HEK293 (cell line): ENCODE results near the gene F2RL3.

Experiments used
- CTCF ChIA-PET: fragments of 350-600 bp; formaldehyde crosslinking; extraction: SDS; loops from one replicate; lab custom pipeline; 2021; ENCODE audit warnings: antibody characterized with exemption; lab: Yijun Ruan, JAX
- POLR2A ChIA-PET: fragments of 300-600 bp; formaldehyde crosslinking; extraction: SDS; loops from one replicate; lab custom pipeline; 2020; ENCODE audit warnings: antibody characterized with exemption, inconsistent platforms; lab: Yijun Ruan, JAX
- H3K27ac ChIP-seq: fragments of 200-500 bp; sonication (Bioruptor generic); 2 replicates; pipeline ENCODE4 v1.5.1; 2014; ENCODE audit warnings: low read depth, low read length, control low read depth, inconsistent platforms; ENCODE audit errors: extremely low read depth
- H3K36me3 ChIP-seq, 2 experiments: fragments of 200-500 bp in 1 of 2; sonication (Bioruptor generic) in 1 of 2; 1 replicate in 1 of 2; 2 replicates in 1 of 2; pipeline ENCODE4 v1.5.1; 2014 to 2017; ENCODE audit warnings: inconsistent platforms in 2 of 2, low read length in 2 of 2; ENCODE audit not compliant: control insufficient read depth in 2 of 2, insufficient read depth in 1 of 2
- H3K4me1 ChIP-seq: fragments of 200-500 bp; sonication (Bioruptor generic); 2 replicates; pipeline ENCODE4 v1.5.1; 2014; ENCODE audit warnings: mild to moderate bottlenecking, low read length, inconsistent platforms; ENCODE audit not compliant: control insufficient read depth, insufficient read depth
- H3K4me3 ChIP-seq: 2 replicates; pipeline ENCODE4 v1.5.1; 2011; ENCODE audit warnings: low read depth, mild to moderate bottlenecking, control low read depth, low read length, moderate library complexity
- H3K9me3 ChIP-seq: fragments of 200-500 bp; sonication (Bioruptor generic); 2 replicates; pipeline ENCODE4 v1.5.1; 2014; ENCODE audit warnings: low read depth, low read length, inconsistent platforms; ENCODE audit not compliant: control insufficient read depth, insufficient read depth
- CTCF ChIP-seq: fragments of 450-650 bp; formaldehyde crosslinking; IDR thresholded peaks from 2 replicates; pipeline ENCODE4 v1.5.1; 2016; ENCODE audit warnings: missing biosample characterization, missing genetic modification characterization
- REPIN1 ChIP-seq: fragments of 450-650 bp; formaldehyde crosslinking; IDR thresholded peaks from 2 replicates; pipeline ENCODE4 v1.5.1; 2017; ENCODE audit warnings: missing biosample characterization, missing genetic modification characterization, low read depth
- ZBTB20 ChIP-seq: fragments of 450-650 bp; formaldehyde crosslinking; IDR thresholded peaks from 2 replicates; pipeline ENCODE4 v1.5.1; 2016; ENCODE audit warnings: missing biosample characterization, missing genetic modification characterization
- ZBTB49 ChIP-seq: fragments of 450-650 bp; formaldehyde crosslinking; IDR thresholded peaks from 2 replicates; pipeline ENCODE4 v1.5.1; 2016; ENCODE audit warnings: missing biosample characterization, missing genetic modification characterization, low read depth
- ZNF112 ChIP-seq: fragments of 450-650 bp; formaldehyde crosslinking; IDR thresholded peaks from 2 replicates; pipeline ENCODE4 v1.5.0; 2017; ENCODE audit warnings: missing biosample characterization, missing genetic modification characterization
- ZNF211 ChIP-seq: fragments of 450-650 bp; formaldehyde crosslinking; IDR thresholded peaks from 2 replicates; pipeline ENCODE4 v1.5.1; 2016; ENCODE audit warnings: low read depth, missing biosample characterization, missing genetic modification characterization
- ZNF26 ChIP-seq: fragments of 450-650 bp; formaldehyde crosslinking; IDR thresholded peaks from 2 replicates; pipeline ENCODE4 v1.5.1; 2016; ENCODE audit warnings: missing biosample characterization, missing genetic modification characterization
- ZNF423 ChIP-seq: fragments of 450-650 bp; formaldehyde crosslinking; IDR thresholded peaks from 2 replicates; pipeline ENCODE4 v1.5.1; 2016; ENCODE audit warnings: missing biosample characterization, missing genetic modification characterization
- ZNF426 ChIP-seq: fragments of 450-650 bp; formaldehyde crosslinking; IDR thresholded peaks from 2 replicates; pipeline ENCODE4 v1.5.1; 2017; ENCODE audit warnings: missing biosample characterization, missing genetic modification characterization, mild to moderate bottlenecking, inconsistent platforms, moderate library complexity
- ZNF518A ChIP-seq: fragments of 450-650 bp; formaldehyde crosslinking; conservative IDR thresholded peaks from 2 replicates; pipeline ENCODE4 v1.5.1; 2016; ENCODE audit warnings: low read depth, missing biosample characterization, missing genetic modification characterization
- ZNF529 ChIP-seq: fragments of 450-650 bp; formaldehyde crosslinking; IDR thresholded peaks from 2 replicates; pipeline ENCODE4 v1.5.1; 2017; ENCODE audit warnings: missing genetic modification characterization, missing biosample characterization; ENCODE audit not compliant: insufficient replicate concordance
- ZNF548 ChIP-seq: fragments of 450-650 bp; formaldehyde crosslinking; IDR thresholded peaks from 2 replicates; pipeline ENCODE4 v1.5.1; 2016; ENCODE audit warnings: missing biosample characterization, missing genetic modification characterization
- ZNF558 ChIP-seq: fragments of 450-650 bp; formaldehyde crosslinking; IDR thresholded peaks from 2 replicates; pipeline ENCODE4 v1.5.1; 2016; ENCODE audit warnings: missing biosample characterization, missing genetic modification characterization
- ZNF747 ChIP-seq: fragments of 450-650 bp; formaldehyde crosslinking; IDR thresholded peaks from 2 replicates; pipeline ENCODE4 v1.5.1; 2016; ENCODE audit warnings: missing biosample characterization, missing genetic modification characterization
- ZNF776 ChIP-seq: fragments of 450-650 bp; formaldehyde crosslinking; IDR thresholded peaks from 2 replicates; pipeline ENCODE4 v1.5.0; 2017; ENCODE audit warnings: missing biosample characterization, missing genetic modification characterization, borderline replicate concordance
- ZSCAN5A ChIP-seq: fragments of 450-650 bp; formaldehyde crosslinking; IDR thresholded peaks from 2 replicates; pipeline ENCODE4 v1.5.1; 2016; ENCODE audit warnings: missing biosample characterization, missing genetic modification characterization

F2RL3 gene

GRCh38 chr19:16877581-16877980 lies 11.2 kb upstream of the F2RL3 start:
- H3K27ac ChIP-seq, result no peak overlapping the region
- ChIA-PET POLR2A (no interaction called here), CTCF (no interaction called here)
- peaks cover 0 to 64% of the 10 kb centered on the region in 2 experiments; a peak in 2 of 3 replicates for H3K36me3 ChIP-seq
- H3K9me3 ChIP-seq, result no peaks in the 10 kb centered on the region
- H3K4me3 ChIP-seq, result no peak overlapping the region
- TF ChIP-seq ZNF548 (no peak), ZNF26 (no peak), ZNF529 (tag by site-specific recombination) (no peak), ZNF776 (tag by site-specific recombination) (no peak), ZNF112 (tag by site-specific recombination) (no peak), ZBTB49 (tag by site-specific recombination) (no peak), REPIN1 (tag by site-specific recombination) (no peak), CTCF (no peak), ZNF211 (no peak), ZNF518A (no peak), ZNF558 (tag by site-specific recombination) (no peak), ZNF747 (no peak), ZNF423 (tag by site-specific recombination) (no peak), ZNF426 (tag by site-specific recombination) (no peak), ZBTB20 (tag by site-specific recombination) (no peak), ZSCAN5A (no peak)
- no peaks in the 10 kb centered on the region for H3K4me1 ChIP-seq
